K562 (cell line): ENCODE measurements around the gene FCAMR. TPM values are rescaled to one million over a fixed set of nuclear protein-coding genes. Genes with fewer than 3 reads are reported as not detected.

ENCODE experiments used
- ATAC-seq: fragments of 200-7000 bp; cut with Tn5 transposase; 3 replicates; pipeline ENCODE4 v1.9.1; 2020; ENCODE audit warnings: moderate library complexity
- BruUV-seq: library from RNA; stranded (reverse); fragments of 400-500 nt; replicated peaks from 2 replicates; lab custom pipeline; 2021; lab: Mats Ljungman, UMichigan
- CTCF ChIA-PET: fragments of 300-600 bp; formaldehyde crosslinking; extraction: SDS; loops from one replicate; lab custom pipeline; 2021; ENCODE audit warnings: low intra/inter-chr PET ratio; lab: Yijun Ruan, JAX
- POLR2A ChIA-PET: fragments of 300-600, 350-650 bp; sonication (Branson Sonifier 250); formaldehyde crosslinking; extraction: SDS; loops from one replicate; lab custom pipeline; 2021; ENCODE audit warnings: antibody characterized with exemption, inconsistent platforms; lab: Yijun Ruan, JAX
- DNase-seq, 4 experiments: peaks; one replicate each; pipeline versions ENCODE4 v3.0.0 to v3.0.0-alpha.2; 2011 to 2018; ENCODE audit warnings: low spot score in 3 of 4, mixed read lengths in 3 of 4; ENCODE audit errors: extremely low read depth in 1 of 4
- FAIRE-seq: peaks from 2 replicates; lab custom pipeline; 2011; peaks lifted over from hg19 to GRCh38; lab: Jason Lieb, UNC
- H2AFZ ChIP-seq: 2 replicates; pipeline ENCODE4 v1.6.0; 2011; ENCODE audit warnings: low read depth, low read length, control low read depth, inconsistent platforms
- H3K27ac ChIP-seq: fragments of 200-600 bp; 3 replicates; pipeline ENCODE4 v1.8.0; 2011; ENCODE audit warnings: low read depth, mild to moderate bottlenecking, control low read depth, inconsistent platforms, low read length, moderate library complexity, mixed read lengths; ENCODE audit errors: extremely low read depth
- H3K27me3 ChIP-seq, 2 experiments: fragments of 300-600 bp in 1 of 2; 2 replicates in 1 of 2; 3 replicates in 1 of 2; pipeline versions ENCODE4 v1.6.0 to v1.8.0; 2011; ENCODE audit warnings: inconsistent platforms in 2 of 2, low read length in 2 of 2, mild to moderate bottlenecking in 1 of 2, mixed read lengths in 1 of 2, moderate library complexity in 1 of 2; ENCODE audit not compliant: control insufficient read depth in 2 of 2, insufficient read depth in 2 of 2
- H3K36me3 ChIP-seq: fragments of 300-600 bp; 3 replicates; pipeline ENCODE4 v1.8.0; 2011; ENCODE audit warnings: mild to moderate bottlenecking, low read length, inconsistent platforms; ENCODE audit not compliant: control insufficient read depth, insufficient read depth
- H3K4me1 ChIP-seq, 2 experiments: fragments of 200-600 bp in 1 of 2; replicated peaks in 1 of 2; 2 replicates in 1 of 2; 3 replicates in 1 of 2; pipeline versions ENCODE4 v1.5.1 to v1.8.0; 2011; ENCODE audit warnings: inconsistent platforms in 2 of 2, low read length in 2 of 2, mild to moderate bottlenecking in 1 of 2, mixed read lengths in 1 of 2, moderate library complexity in 1 of 2; ENCODE audit not compliant: control insufficient read depth in 2 of 2, insufficient read depth in 2 of 2
- H3K4me2 ChIP-seq: 2 replicates; pipeline ENCODE4 v1.6.1; 2011; ENCODE audit warnings: low read length, control low read depth, inconsistent platforms, mixed read lengths; ENCODE audit not compliant: insufficient read depth
- H3K4me3 ChIP-seq: fragments of 200-600 bp; sonication (generic), shearing (Covaris generic); 2 replicates; pipeline ENCODE4 v1.5.1; 2016; ENCODE audit warnings: control low read depth, inconsistent platforms
- H3K79me2 ChIP-seq: fragments of 200-600 bp; 3 replicates; pipeline ENCODE4 v1.8.0; 2011; ENCODE audit warnings: low read length, inconsistent platforms; ENCODE audit not compliant: control insufficient read depth, insufficient read depth
- H3K9ac ChIP-seq, 2 experiments: 2 replicates each; pipeline versions ENCODE4 v1.6.0 to v1.6.1; 2011; ENCODE audit warnings: low read depth in 2 of 2, low read length in 2 of 2, control low read depth in 1 of 2, inconsistent platforms in 1 of 2, mild to moderate bottlenecking in 1 of 2, mixed read lengths in 1 of 2; ENCODE audit not compliant: insufficient read depth in 1 of 2
- H3K9me1 ChIP-seq: one replicate; pipeline ENCODE4 v1.6.0; 2011; ENCODE audit warnings: inconsistent platforms, mild to moderate bottlenecking, low read length, moderate library complexity; ENCODE audit not compliant: control insufficient read depth, insufficient read depth
- H3K9me3 ChIP-seq: replicated peaks from 2 replicates; pipeline ENCODE4 v1.5.1; 2011; ENCODE audit warnings: low read depth, low read length, inconsistent platforms; ENCODE audit not compliant: control insufficient read depth, insufficient read depth
- H4K20me1 ChIP-seq: replicated peaks from 2 replicates; pipeline ENCODE4 v1.6.1; 2011; ENCODE audit warnings: low read length, inconsistent platforms, mixed read lengths; ENCODE audit not compliant: control insufficient read depth, insufficient read depth
- CEBPG ChIP-seq, 3 experiments: fragments of 200-800 bp in 1 of 3; sonication (Bioruptor generic) in 1 of 3; sonication (generic) in 1 of 3; formaldehyde crosslinking in 1 of 3; IDR thresholded peaks in 2 of 3; conservative IDR thresholded peaks in 1 of 3; 2 replicates each; pipeline versions ENCODE4 v1.6.1 to v1.8.0; 2016 to 2022; ENCODE audit warnings: missing compliant biosample characterization in 2 of 3, missing genetic modification characterization in 2 of 3, mild to moderate bottlenecking in 1 of 3, missing genetic modification reagents in 1 of 3
- RBM15 ChIP-seq: fragments of 200-400 bp; formaldehyde crosslinking; IDR thresholded peaks from 2 replicates; pipeline ENCODE4 v1.6.1; 2018; ENCODE audit warnings: mild to moderate bottlenecking, low read length, moderate library complexity; ENCODE audit not compliant: insufficient read depth
- TAF9B ChIP-seq: fragments of 450-650 bp; IDR thresholded peaks from 2 replicates; pipeline ENCODE4 v1.6.1; 2018; ENCODE audit warnings: mild to moderate bottlenecking; ENCODE audit not compliant: partially characterized antibody
- ZNF695 ChIP-seq: fragments of 450-650 bp; formaldehyde crosslinking; IDR thresholded peaks from 2 replicates; pipeline ENCODE4 v1.4.0; 2020; ENCODE audit warnings: mild to moderate bottlenecking, moderate library complexity
- ZNF696 ChIP-seq: fragments of 250-450 bp; sonication (Bioruptor Pico); conservative IDR thresholded peaks from 2 replicates; pipeline ENCODE4 v1.4.0; 2020; ENCODE audit warnings: mild to moderate bottlenecking, moderate library complexity
- WGBS: fragments of 100-300 bp; shearing (Covaris generic); methylation state at CpG from one replicate; pipeline ENCODE4 v1.1.6; 2016; ENCODE audit warnings: low coverage, mixed read lengths; ENCODE audit not compliant: insufficient coverage; ENCODE audit errors: missing lambda C conversion rate; 5-methylcytosine and 5-hydroxymethylcytosine counted together
- in situ Hi-C: fragments of 300-500 bp; cut with MboI; formaldehyde crosslinking; loops from 4 replicates; pipeline ENCODE4 v1.15.0; 2018; ENCODE audit warnings: inconsistent platforms, mixed read lengths
- intact Hi-C: fragments of 100-400 bp; cut with micrococcal nuclease; formaldehyde crosslinking; loops from 2 replicates; pipeline ENCODE4 v1.14.2; 2022
- polyA plus RNA-seq, 8 experiments: library from polyadenylated mRNA; depleted of rRNA in 4 of 8; stranded (reverse) in 5 of 8; unstranded in 3 of 8; fragments of >200 nt; fragmentation: Nextera tagmentation in 2 of 8; fragmentation: Illumina TruSeq in 1 of 8; extraction: Ambion mirVana in 2 of 8; extraction: Trizol in 1 of 8; gene quantifications; 2 replicates each; pipeline versions ENCODE4 v1.2.1 to v1.2.3, GENCODE V29; 2011 to 2014; ENCODE audit warnings: inconsistent platforms in 1 of 8, missing spikeins in 1 of 8
- total RNA-seq, 7 experiments: library from RNA; depleted of rRNA in 6 of 7; stranded (reverse); fragments of >200 nt in 6 of 7; fragmentation: Illumina TruSeq in 2 of 7; extraction: Trizol in 2 of 7; gene quantifications; 2 replicates each; pipeline versions ENCODE4 v1.2.1 to v1.2.3, GENCODE V29; 2011 to 2021; ENCODE audit warnings: low replicate concordance in 1 of 7
- TF ChIP-seq, protein P1 (sequence below): fragments of 450-650 bp; IDR thresholded peaks from 2 replicates; pipeline ENCODE4 v1.6.1; 2017; ENCODE audit warnings: antibody characterized with exemption, mild to moderate bottlenecking
- TF ChIP-seq, protein P2 (sequence below): fragments of 250-450 bp; sonication (Bioruptor Pico); IDR thresholded peaks from 2 replicates; pipeline ENCODE4 v1.5.0; 2021
- TF ChIP-seq, protein P3 (sequence below): fragments of 450-650 bp; formaldehyde crosslinking; IDR thresholded peaks from 2 replicates; pipeline ENCODE4 v1.4.0; 2022; ENCODE audit warnings: missing genetic modification characterization

The FCAMR gene
- total and polyA plus RNA-seq, 9 of the 15 experiments (the other 6 are each of a cell fraction or from before 2014, with no cell fraction given): not detected

- no peaks in the 10 kb centered on the region for H3K79me2 ChIP-seq
- POLR2A ChIA-PET: interaction anchor here (0.8 to 1.6 kb wide), 2 partner anchors 17 to 28 kb away, joined by 4 read pairs; no protein-coding TSS in a partner anchor
- TF ChIP-seq CEBPG (CRISPR knock-in tag; IDR thresholded peaks at IDR 0.05): no peak
- TF ChIP-seq CEBPG (tag; conservative IDR thresholded peaks at IDR 0.05 in 1 of 2, IDR thresholded peaks at IDR 0.05 in 1 of 2): 0 out of 4 replicates have a peak, but pooled peaks have one; percentile 8 to 19
- no peak for TF ChIP-seq TAF9B
- TF ChIP-seq, all 486 proteins: peak for 1
- no peaks in the 10 kb centered on the region for H3K9me1 ChIP-seq
- no peak for DNase-seq
- no peak overlapping the region for H2AFZ ChIP-seq
- no peaks in the 10 kb centered on the region for H3K9me3 ChIP-seq
- no TSS peak for BruUV-seq
- no peak overlapping the region for H3K4me2 ChIP-seq
- no peak overlapping the region for H3K9ac ChIP-seq
- in situ Hi-C loops (no loop called here), intact Hi-C loops (no loop called here)
- FAIRE-seq: no peak
- no peaks in the 10 kb centered on the region for H4K20me1 ChIP-seq
- no peaks in the 10 kb centered on the region for H3K36me3 ChIP-seq
- H3K4me3 ChIP-seq: no peak overlapping the region
- WGBS: 75% methylated on average over 2 of the region's 2 CpGs
- H3K27me3 ChIP-seq: no peaks in the 10 kb centered on the region
- CTCF ChIA-PET: no interaction called here
- H3K4me1 ChIP-seq: peaks cover 5 to 18% of the 10 kb centered on the region in 2 experiments; a peak in 4 of 5 replicates
- no peak overlapping the region for H3K27ac ChIP-seq
- peak; percentile 36 for ATAC-seq
Measured at GRCh38 chr1:206998816-206999215, 28.6 kb upstream of the FCAMR start.

DNA sequence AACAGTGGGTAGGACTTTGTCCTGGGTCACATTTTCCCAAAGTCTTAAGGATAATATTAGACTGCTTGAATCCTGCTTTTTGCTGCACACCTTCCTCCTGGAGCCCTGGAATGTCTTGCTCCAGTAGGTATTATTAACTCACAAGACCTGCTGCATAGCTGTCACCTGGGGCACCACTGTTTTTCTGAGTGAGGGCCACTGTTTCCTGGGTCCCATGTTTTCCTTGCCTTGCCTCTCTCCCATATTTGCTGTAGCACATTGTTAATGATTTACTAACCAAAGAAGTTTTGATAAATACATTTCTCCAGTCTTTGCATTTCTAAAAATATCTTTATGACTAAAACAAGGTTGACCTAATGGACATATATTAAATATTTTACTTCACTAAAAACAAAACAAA is 22.5 kb upstream of the FCAMR start:
- H3K4me2 ChIP-seq: no peak overlapping the region
- no peaks in the 10 kb centered on the region for H3K79me2 ChIP-seq
- H3K27ac ChIP-seq: no peak overlapping the region
- H3K9me3 ChIP-seq: no peaks in the 10 kb centered on the region
- ATAC-seq (no peak), DNase-seq (no peak), FAIRE-seq (no peak)
- CTCF ChIA-PET: no interaction called here
- peaks cover 4 to 9% of the 10 kb centered on the region in 2 experiments; a peak in 4 of 5 replicates for H3K4me1 ChIP-seq
- no peak overlapping the region for H3K9ac ChIP-seq
- H3K27me3 ChIP-seq: no peaks in the 10 kb centered on the region
- H3K4me3 ChIP-seq: no peak overlapping the region
- 0 out of 2 replicates have a peak overlapping the region, but pooled peaks have one; percentile 20 for H2AFZ ChIP-seq
- in situ Hi-C loops: no loop called here
- intact Hi-C loops: no loop called here
- no peaks in the 10 kb centered on the region for H4K20me1 ChIP-seq
- no peaks in the 10 kb centered on the region for H3K9me1 ChIP-seq
- no TSS peak for BruUV-seq
- no peaks in the 10 kb centered on the region for H3K36me3 ChIP-seq
- POLR2A ChIA-PET: interaction anchor here (0.6 kb wide), 1 partner anchor 80 kb away, joined by 5 read pairs; no protein-coding TSS in a partner anchor
- no peak for TF ChIP-seq ZNF695
- TF ChIP-seq ZNF696 (CRISPR knock-in tag): no peak
- TF ChIP-seq, protein P1, sequence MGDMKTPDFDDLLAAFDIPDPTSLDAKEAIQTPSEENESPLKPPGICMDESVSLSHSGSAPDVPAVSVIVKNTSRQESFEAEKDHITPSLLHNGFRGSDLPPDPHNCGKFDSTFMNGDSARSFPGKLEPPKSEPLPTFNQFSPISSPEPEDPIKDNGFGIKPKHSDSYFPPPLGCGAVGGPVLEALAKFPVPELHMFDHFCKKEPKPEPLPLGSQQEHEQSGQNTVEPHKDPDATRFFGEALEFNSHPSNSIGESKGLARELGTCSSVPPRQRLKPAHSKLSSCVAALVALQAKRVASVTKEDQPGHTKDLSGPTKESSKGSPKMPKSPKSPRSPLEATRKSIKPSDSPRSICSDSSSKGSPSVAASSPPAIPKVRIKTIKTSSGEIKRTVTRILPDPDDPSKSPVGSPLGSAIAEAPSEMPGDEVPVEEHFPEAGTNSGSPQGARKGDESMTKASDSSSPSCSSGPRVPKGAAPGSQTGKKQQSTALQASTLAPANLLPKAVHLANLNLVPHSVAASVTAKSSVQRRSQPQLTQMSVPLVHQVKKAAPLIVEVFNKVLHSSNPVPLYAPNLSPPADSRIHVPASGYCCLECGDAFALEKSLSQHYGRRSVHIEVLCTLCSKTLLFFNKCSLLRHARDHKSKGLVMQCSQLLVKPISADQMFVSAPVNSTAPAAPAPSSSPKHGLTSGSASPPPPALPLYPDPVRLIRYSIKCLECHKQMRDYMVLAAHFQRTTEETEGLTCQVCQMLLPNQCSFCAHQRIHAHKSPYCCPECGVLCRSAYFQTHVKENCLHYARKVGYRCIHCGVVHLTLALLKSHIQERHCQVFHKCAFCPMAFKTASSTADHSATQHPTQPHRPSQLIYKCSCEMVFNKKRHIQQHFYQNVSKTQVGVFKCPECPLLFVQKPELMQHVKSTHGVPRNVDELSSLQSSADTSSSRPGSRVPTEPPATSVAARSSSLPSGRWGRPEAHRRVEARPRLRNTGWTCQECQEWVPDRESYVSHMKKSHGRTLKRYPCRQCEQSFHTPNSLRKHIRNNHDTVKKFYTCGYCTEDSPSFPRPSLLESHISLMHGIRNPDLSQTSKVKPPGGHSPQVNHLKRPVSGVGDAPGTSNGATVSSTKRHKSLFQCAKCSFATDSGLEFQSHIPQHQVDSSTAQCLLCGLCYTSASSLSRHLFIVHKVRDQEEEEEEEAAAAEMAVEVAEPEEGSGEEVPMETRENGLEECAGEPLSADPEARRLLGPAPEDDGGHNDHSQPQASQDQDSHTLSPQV: no peak
- TF ChIP-seq RBM15: no peak
- TF ChIP-seq, protein P2, sequence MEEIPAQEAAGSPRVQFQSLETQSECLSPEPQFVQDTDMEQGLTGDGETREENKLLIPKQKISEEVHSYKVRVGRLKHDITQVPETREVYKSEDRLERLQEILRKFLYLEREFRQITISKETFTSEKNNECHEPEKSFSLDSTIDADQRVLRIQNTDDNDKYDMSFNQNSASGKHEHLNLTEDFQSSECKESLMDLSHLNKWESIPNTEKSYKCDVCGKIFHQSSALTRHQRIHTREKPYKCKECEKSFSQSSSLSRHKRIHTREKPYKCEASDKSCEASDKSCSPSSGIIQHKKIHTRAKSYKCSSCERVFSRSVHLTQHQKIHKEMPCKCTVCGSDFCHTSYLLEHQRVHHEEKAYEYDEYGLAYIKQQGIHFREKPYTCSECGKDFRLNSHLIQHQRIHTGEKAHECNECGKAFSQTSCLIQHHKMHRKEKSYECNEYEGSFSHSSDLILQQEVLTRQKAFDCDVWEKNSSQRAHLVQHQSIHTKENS (CRISPR knock-in tag): no peak
- TF ChIP-seq, protein P3, sequence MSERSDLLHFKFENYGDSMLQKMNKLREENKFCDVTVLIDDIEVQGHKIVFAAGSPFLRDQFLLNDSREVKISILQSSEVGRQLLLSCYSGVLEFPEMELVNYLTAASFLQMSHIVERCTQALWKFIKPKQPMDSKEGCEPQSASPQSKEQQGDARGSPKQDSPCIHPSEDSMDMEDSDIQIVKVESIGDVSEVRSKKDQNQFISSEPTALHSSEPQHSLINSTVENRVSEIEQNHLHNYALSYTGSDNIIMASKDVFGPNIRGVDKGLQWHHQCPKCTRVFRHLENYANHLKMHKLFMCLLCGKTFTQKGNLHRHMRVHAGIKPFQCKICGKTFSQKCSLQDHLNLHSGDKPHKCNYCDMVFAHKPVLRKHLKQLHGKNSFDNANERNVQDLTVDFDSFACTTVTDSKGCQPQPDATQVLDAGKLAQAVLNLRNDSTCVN (CRISPR knock-in tag): no peak
